Loucy (cell line): ENCODE data around the gene CYP2A7.
"Not testable (repeated sequence)": the region's sequence is repeated elsewhere in the genome, so short reads cannot be mapped to it uniquely, and the experiment has no call there.

Experiments used
- EZH2phosphoT487 ChIP-seq: fragments of 200-600 bp; IDR thresholded peaks from 2 replicates; pipeline ENCODE4 v1.6.1; 2018; ENCODE audit warnings: antibody characterized with exemption, mild to moderate bottlenecking, moderate library complexity, borderline replicate concordance
- TF ChIP-seq, protein P1 (sequence below): fragments of 200-600 bp; sonication (generic); conservative IDR thresholded peaks from 2 replicates; pipeline ENCODE4 v1.5.1; 2014; ENCODE audit warnings: mild to moderate bottlenecking, antibody characterized with exemption, low read length

DNA sequence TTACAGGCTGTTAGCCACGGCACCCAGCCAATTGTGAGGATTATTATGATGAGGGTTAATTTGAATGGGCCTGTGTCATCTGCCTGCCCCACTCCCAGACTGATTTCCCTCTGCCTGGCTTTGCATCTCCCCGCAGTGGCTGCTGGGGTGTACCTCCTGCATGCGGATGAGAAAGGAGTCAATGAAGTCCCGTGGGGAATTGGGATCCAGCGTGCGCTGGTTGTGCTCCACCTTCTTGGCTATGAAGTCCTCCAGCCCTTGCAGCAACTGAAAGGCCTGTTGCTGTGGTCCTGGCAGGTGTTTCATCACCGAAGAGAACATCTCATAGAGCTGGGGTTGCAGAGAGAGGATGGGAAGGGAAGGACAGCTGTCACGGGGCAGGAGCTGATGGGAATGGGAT, 35.3 kb downstream of the CYP2A7 start:
- TF ChIP-seq, protein P1, sequence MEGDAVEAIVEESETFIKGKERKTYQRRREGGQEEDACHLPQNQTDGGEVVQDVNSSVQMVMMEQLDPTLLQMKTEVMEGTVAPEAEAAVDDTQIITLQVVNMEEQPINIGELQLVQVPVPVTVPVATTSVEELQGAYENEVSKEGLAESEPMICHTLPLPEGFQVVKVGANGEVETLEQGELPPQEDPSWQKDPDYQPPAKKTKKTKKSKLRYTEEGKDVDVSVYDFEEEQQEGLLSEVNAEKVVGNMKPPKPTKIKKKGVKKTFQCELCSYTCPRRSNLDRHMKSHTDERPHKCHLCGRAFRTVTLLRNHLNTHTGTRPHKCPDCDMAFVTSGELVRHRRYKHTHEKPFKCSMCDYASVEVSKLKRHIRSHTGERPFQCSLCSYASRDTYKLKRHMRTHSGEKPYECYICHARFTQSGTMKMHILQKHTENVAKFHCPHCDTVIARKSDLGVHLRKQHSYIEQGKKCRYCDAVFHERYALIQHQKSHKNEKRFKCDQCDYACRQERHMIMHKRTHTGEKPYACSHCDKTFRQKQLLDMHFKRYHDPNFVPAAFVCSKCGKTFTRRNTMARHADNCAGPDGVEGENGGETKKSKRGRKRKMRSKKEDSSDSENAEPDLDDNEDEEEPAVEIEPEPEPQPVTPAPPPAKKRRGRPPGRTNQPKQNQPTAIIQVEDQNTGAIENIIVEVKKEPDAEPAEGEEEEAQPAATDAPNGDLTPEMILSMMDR = not testable (repeated sequence)
- TF ChIP-seq EZH2phosphoT487 = not testable (repeated sequence)
